Suprapubic skin (tissue), 3 donors: Measurements from ENCODE around the gene ADAMTS10.
"Not testable (repeated sequence)": the region's sequence is repeated elsewhere in the genome, so short reads cannot be mapped to it uniquely, and the experiment has no call there.

ENCODE experiments used
- CTCF ChIP-seq, 2 donors: fragments of 200-600 bp in 1 of 2; fragments of 450-650 bp in 1 of 2; sonication (generic) in 1 of 2; IDR thresholded peaks; one replicate each; pipeline ENCODE4 v1.5.1; 2016 to 2019; ENCODE audit warnings: antibody characterized with exemption in 2 of 2, mild to moderate bottlenecking in 1 of 2, moderate library complexity in 1 of 2
- EP300 ChIP-seq: sonication (generic); formaldehyde crosslinking; IDR thresholded peaks from one replicate; pipeline ENCODE4 v1.6.1; 2017; ENCODE audit warnings: antibody characterized with exemption
- POLR2A ChIP-seq, 2 donors: fragments of 450-650 bp; IDR thresholded peaks; one replicate each; pipeline ENCODE4 v1.6.1; 2017; ENCODE audit warnings: antibody characterized with exemption in 2 of 2, mild to moderate bottlenecking in 2 of 2, moderate library complexity in 2 of 2

- not testable (repeated sequence) for TF ChIP-seq CTCF (IDR thresholded peaks at IDR 0.05); EP300; POLR2A (IDR thresholded peaks at IDR 0.05)
Measured at GRCh38 chr19:8564866-8565265, 45.6 kb downstream of the ADAMTS10 start.
